ENCODE measurements around the gene LIN28A.
A peak's percentile ranks its signal among the peaks of the same experiment; 100 is the strongest.

LIN28A gene

GRCh38 chr1:26432793-26433192, 22.2 kb downstream of the LIN28A start:
- DNase-seq = no peak

- DNase-seq = no peak
These were observed 23.6 kb downstream of the LIN28A start for GRCh38 chr1:26434161-26434752.

GRCh38 chr1:26438041-26438440, 27.4 kb downstream of the LIN28A start:
- DNase-seq = no peak

- no peak for DNase-seq
These were observed 29.6 kb downstream of the LIN28A start for GRCh38 chr1:26440259-26440658.

GRCh38 chr1:26449868-26450267, 39.3 kb downstream of the LIN28A start:
- no peak for DNase-seq

GRCh38 chr1:26450908-26451307, 40.3 kb downstream of the LIN28A start:
- no peak for DNase-seq

- DNase-seq = no peak
These were observed 42.0 kb downstream of the LIN28A start for GRCh38 chr1:26452459-26453183.

GRCh38 chr1:26459148-26459547, 48.5 kb downstream of the LIN28A start:
- no peak for DNase-seq

GRCh38 chr1:26459573-26460031, 49.0 kb downstream of the LIN28A start:
- DNase-seq = peak in 1 of 51 donors; percentile 1

GRCh38 chr1:26468911-26469310, 58.3 kb downstream of the LIN28A start:
- DNase-seq = peak in 21 of 51 donors; percentile 3 to 44 (median 19)

GRCh38 chr1:26469558-26469957, 58.9 kb downstream of the LIN28A start:
- DNase-seq = peak in 1 of 51 donors; percentile 10

GRCh38 chr1:26470878-26471497, 60.4 kb downstream of the LIN28A start:
- DNase-seq = peak in 2 of 51 donors; percentile 4 to 17

- DNase-seq = peak in 49 of 51 donors; percentile 19 to 89 (median 71)
These were observed 61.1 kb downstream of the LIN28A start for GRCh38 chr1:26471498-26472319.

GRCh38 chr1:26472320-26472900, 61.8 kb downstream of the LIN28A start, which contains the start of gene HMGN2:
Gene HMGN2 (plus strand): TSS chr1:26472440. CDS start chr1:26472613, 173 bp downstream.
- peak in 50 of 51 donors; percentile 64 to 95 (median 89) for DNase-seq

- peak; percentile 48 to 98 (median 92) for DNase-seq
These were observed 62.6 kb downstream of the LIN28A start for GRCh38 chr1:26472901-26473845.

- no peak for DNase-seq
These were observed 64.2 kb downstream of the LIN28A start for GRCh38 chr1:26474818-26475217.

- no peak for DNase-seq
These were observed 65.4 kb downstream of the LIN28A start for GRCh38 chr1:26475989-26476388.

- no peak for DNase-seq
These were observed 66.3 kb downstream of the LIN28A start for GRCh38 chr1:26476958-26477357.

GRCh38 chr1:26477446-26478152, 67.0 kb downstream of the LIN28A start:
- DNase-seq = no peak

Data from hypothalamus (tissue), 51 donors.